DND-41 (cell line): ENCODE measurements around the gene TMEM114.
A peak's percentile ranks its signal among the peaks of the same experiment; 100 is the strongest.

ENCODE experiments used
- EZH2 ChIP-seq: IDR thresholded peaks from 3 replicates; pipeline ENCODE4 v1.6.1; 2012; ENCODE audit warnings: borderline replicate concordance, low read depth, mild to moderate bottlenecking, moderate library complexity, low read length, inconsistent platforms; ENCODE audit not compliant: severe bottlenecking
- TF ChIP-seq, protein P1 (sequence below): IDR thresholded peaks from 2 replicates; pipeline ENCODE4 v1.5.1; 2012; ENCODE audit warnings: borderline replicate concordance, low read length, moderate library complexity, mild to moderate bottlenecking; ENCODE audit not compliant: poor library complexity, severe bottlenecking; ENCODE audit errors: extremely low read depth

DNA sequence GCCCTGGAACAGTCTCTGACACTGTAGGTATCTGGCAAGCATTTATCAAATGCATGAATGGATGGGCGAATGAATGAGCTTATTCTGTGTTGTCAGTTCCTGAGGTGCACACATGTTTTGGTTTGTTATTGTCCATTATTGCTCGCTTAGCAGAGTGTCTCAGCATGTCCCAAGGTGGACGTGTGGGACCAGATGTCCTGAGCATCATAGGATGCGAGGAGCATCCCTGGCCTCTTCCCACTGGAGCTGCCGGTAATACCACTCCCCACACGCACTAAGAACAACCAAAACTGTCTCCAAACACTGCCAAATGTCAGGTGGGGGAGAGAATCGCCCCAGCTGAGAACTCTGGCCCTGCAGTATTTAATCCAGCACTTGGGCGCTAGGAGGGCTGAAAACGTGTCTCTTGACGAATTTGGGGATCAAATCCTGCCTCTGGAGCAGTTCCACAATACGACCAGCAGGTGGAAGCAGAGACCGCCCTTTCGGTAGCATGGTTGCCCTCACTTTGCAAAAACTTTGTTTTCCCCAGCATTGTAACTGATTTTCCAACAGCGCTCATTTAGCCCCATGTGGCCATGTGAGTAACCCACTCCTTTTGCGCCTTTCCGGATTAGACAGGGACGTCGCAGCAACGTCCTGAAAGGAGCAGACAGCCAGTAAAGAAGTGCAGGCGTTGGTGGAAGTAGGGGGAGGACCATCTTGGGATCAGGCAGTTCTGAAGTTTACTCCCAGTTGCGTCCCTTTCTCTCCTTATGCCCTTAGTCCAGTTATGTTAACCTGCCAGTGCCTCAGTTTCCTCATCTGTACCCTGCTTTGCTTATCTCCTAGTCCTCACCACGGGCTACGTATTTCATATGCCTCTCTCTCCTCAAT, 22.7 kb downstream of the TMEM114 start:
- no peak for TF ChIP-seq EZH2
- TF ChIP-seq, protein P1, sequence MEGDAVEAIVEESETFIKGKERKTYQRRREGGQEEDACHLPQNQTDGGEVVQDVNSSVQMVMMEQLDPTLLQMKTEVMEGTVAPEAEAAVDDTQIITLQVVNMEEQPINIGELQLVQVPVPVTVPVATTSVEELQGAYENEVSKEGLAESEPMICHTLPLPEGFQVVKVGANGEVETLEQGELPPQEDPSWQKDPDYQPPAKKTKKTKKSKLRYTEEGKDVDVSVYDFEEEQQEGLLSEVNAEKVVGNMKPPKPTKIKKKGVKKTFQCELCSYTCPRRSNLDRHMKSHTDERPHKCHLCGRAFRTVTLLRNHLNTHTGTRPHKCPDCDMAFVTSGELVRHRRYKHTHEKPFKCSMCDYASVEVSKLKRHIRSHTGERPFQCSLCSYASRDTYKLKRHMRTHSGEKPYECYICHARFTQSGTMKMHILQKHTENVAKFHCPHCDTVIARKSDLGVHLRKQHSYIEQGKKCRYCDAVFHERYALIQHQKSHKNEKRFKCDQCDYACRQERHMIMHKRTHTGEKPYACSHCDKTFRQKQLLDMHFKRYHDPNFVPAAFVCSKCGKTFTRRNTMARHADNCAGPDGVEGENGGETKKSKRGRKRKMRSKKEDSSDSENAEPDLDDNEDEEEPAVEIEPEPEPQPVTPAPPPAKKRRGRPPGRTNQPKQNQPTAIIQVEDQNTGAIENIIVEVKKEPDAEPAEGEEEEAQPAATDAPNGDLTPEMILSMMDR: peak; percentile 98
